Anterior cingulate cortex (tissue), 58 donors: ENCODE results near the gene ZFAND3.
"Not testable (repeated sequence)": the region's sequence is repeated elsewhere in the genome, so short reads cannot be mapped to it uniquely, and the experiment has no call there.

ENCODE experiments used
- DNase-seq, 58 donors: peaks; one replicate each; lab custom pipeline; 2025; lab: John Stamatoyannopoulos, UW

Gene ZFAND3

DNA sequence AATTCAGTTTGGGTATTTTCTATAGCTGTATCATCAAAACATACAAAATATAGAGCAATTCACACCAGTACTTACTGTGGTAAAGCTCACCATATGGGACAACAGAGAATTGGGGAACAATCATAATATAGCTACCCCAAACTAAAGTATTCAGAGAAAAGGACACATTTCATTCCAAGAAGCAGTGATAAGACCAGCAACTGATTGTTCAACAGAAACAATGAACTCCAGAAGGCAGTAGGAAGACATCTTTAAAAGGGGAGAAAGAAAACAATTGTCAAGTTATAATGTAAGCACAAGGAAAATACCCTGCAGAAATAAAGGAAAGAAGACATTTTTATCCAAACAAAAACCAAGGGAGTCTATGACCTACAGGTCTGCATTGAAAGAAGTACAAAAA is 210.9 kb downstream of the ZFAND3 start:
- DNase-seq = no peak

DNA sequence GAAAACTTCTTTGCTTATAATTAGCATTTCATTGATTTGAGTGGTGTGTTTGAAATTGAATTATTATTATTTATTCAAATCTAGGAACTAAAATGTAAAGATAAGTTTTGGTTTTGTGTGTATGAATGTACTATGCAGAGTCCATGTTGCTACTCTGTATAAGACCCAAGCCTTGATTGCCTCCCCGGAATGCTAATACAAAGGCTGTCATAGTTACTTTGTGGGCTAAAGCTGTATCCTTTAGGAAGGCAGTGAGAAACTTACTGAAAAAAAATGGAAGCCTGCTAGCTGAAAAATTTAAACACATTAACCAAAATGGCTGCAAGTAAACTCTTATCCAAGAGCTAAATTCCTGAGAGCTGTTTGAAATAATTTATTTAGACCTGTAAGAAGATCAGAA is 213.3 kb downstream of the ZFAND3 start:
- DNase-seq = no peak

- no peak for DNase-seq
These were observed 214.0 kb downstream of the ZFAND3 start for GRCh38 chr6:38033442-38033982.

DNA sequence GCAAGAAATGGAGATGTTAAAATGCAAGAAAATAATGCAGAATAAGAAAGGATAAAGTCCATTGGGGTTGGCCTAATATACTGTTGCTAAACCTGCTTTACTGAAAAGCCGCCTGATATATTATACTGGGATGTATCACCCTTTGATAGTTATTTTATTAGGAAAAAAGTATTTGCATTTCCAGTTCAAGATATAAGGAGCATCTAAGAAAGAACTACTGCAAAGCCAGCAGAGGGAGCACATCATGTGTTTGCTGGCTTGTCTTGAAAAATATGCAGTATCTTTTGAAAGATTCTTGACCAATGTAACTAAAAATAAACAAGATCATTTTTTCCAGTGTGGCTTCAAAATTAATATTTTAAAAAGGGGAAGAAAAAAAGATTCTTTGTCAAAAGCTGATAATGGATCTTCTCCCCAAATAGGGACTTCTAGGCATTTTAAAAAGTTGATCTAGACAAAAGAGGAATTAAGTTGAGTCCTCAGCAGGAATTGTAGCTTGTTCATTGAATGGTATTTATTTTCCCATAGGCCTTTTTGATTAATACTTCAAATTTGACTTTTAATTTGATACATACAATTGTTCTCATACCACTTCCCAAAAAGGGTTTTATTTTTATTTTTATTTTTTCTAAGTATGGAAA is 214.9 kb downstream of the ZFAND3 start:
- peak in 4 of 58 donors; percentile 4 to 26 (median 6) for DNase-seq

- no peak for DNase-seq
These were observed 216.0 kb downstream of the ZFAND3 start for GRCh38 chr6:38035478-38035877.

DNA sequence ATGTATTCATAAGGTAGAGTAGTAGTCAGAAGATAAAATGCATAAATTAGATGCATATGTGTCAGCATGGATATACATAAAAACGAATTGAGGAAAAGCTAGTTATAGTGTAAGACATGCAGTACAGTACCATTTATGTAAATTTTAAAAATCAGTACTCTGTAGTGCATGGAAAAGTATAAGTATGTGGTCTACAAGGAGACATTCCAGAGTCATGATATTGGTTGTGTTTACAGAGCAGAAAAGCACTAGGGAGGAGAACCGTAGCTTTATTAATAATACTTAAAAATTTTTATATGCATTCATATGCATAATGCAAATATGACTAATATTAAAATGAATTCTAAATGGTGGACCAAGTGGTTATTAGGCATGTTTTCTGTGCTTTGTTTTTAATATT is 220.0 kb downstream of the ZFAND3 start:
- DNase-seq = no peak

GRCh38 chr6:38040254-38040653 is 220.7 kb downstream of the ZFAND3 start:
- DNase-seq = no peak

GRCh38 chr6:38043259-38043753 is 223.8 kb downstream of the ZFAND3 start:
- no peak for DNase-seq

DNA sequence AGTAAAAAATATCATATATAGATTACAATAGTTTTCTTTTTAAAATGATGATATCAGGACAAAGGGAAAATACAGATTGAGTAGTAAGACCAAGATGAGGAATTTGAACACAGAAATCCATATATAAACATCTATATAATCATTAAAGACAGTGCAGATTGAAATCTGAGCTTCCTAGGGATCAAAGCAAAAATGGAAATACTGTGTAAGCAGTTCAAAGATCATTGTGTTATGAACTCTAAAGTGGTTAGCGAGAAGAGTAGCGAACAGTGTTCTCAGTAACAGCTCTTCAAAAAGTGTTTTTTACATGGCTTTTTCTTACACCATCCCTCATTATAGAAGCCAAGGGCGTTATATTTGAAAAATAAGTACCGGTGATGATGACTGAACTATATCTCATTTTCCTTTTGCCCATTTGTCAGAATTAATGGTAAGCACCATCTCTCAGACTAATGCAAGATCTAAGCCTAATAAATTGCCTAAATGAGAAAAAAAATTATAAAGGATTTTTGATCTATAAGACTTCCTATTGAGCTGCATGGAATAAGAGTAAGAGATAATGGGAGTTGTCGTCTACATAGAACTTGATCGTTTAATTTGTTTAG is 226.3 kb downstream of the ZFAND3 start:
- no peak for DNase-seq

DNA sequence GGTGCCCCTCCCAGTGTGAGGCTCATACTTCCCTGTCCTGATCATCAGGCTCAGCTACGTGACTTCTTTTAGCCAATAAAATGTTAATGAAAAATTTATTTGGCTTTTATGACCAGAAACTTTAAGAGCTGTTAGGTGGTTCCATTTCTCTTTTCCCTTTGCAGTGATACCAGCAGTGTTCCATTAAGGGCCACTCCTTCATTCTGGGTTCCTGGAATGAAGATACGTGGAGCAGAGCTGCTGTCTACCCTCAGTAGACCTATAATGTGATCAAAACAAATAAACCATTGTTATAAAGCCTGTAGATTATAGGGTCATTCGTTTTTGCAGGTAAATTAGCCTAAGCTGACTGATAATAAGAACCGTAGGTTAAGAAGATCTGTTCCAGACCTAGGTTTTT is 228.0 kb downstream of the ZFAND3 start:
- no peak for DNase-seq

DNA sequence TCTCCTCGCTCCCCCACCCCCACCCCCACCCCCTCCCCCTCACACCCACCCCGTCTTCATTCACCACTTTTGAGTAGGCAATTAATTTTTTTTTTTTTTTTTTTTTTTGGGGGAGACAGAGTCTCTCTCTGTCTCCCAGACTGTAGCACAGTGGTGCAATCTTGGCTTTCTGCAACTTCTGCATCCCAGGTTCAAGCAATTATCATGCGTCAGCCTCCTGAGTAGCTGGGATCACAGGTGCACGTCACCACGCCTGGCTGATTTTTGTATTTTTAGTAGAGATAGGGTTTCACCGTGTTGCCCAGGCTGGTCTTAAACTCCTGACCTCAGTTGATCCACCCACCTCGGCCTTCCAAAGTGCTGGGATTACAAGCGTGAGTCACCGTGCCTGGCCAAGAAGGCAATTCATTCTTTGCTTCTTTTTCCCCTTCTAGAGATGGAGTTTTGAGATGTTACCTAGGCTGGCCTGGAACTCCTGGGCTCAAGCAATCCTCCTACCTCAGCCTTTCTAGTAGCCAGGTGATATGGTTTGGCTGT is 230.4 kb downstream of the ZFAND3 start:
- not testable (repeated sequence) for DNase-seq

DNA sequence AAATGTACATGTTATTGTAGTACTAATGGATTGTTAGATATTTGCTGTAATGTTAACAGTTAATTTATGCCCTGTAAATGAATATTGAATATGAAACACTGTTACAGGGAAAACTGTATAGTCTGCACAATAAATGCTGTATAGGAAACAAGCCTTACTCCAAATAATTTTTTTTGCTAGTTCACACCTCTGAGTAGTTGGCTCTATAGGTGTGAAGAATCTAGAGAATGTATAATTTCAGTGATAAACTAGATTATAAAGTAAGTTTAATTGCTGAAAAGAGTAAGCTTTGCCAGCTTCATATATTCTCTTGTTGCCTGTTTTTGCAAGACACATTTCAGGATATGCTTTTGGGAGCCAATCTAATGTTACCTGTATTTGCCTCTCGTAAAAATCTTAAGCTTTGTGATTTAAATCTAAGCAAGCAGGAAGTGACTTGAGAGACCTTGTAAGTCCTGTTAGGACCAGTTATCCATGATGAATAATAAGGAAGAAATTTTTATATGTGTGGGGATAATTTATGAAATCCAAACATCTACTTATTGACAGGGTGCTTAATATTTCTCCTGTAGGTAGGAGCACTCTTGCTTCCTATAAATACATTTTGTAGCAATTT is 232.4 kb downstream of the ZFAND3 start:
- DNase-seq = no peak

DNA sequence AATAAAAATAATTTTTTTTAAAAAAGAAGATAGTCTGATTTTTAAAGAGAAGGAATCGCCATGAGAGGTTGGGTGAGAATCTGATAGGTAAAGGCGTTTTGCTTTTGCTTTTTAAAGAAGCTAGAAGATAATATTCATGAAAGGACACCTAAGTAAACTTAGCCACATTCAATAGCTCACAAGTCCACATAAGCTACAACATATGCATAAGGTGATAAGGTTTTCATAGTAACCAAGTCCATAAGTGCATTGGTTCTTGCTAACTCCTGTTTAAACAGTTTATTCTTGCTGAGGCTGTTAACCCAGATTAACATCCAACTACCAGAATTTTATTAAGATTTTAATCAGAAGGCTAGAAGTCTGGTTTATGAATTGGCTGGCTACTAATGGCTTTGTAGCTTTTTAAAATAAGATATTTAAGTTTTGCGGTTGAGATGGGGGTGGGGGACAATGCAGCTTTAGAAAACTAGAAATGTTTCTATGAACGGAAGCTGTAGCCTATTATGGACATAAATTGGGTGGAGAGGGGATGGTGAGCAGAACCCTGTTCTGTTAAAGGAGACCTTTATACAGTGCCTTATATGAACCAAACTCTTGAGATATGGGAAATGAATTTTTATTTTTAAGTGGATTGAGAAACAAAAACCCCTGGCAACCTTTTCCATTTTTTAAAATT is 235.1 kb downstream of the ZFAND3 start:
- no peak for DNase-seq

DNA sequence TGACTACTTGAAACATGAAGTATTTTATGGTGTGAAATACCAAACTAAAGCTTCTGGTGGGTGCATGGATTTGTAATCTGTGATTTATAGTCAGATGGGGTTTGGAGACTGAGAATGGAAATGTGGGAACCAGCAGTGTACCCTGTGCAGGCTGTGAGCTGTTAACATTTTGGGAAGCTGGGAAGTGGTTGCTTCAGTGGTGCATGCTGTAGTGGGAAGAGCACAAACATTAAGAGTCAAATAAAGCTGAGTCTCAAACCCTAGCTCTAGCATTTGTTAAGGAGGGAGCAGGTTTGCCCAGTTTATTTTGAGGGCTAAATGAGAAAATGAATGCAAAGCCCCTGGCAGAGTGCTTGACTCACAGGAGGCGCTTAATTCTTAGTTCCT is 235.7 kb downstream of the ZFAND3 start:
- peak in 1 of 58 donors; percentile 8 for DNase-seq

DNA sequence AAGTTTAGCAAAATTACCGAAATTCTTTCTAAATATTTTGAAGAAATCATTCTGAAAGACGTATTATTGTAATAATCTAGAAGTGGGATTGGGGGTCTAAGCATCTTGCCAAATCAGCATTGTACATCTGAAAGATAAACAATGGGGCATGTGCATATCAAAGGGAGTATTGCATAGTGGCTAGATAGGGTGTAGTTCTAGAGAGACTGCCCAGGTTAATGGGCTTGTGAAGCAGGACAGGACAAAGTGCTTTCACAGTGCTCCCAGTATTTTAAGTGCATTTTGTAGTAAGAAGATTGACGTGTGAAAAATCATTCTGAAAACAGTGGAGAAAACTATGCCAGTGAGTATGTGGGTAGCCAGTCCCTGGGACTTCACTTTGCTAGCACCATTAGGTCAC is 236.8 kb downstream of the ZFAND3 start:
- no peak for DNase-seq

GRCh38 chr6:38057994-38058393 is 238.5 kb downstream of the ZFAND3 start:
- no peak for DNase-seq

GRCh38 chr6:38062066-38062465 is 242.5 kb downstream of the ZFAND3 start:
- DNase-seq = no peak

GRCh38 chr6:38063973-38064372 is 244.4 kb downstream of the ZFAND3 start:
- DNase-seq = no peak

GRCh38 chr6:38064431-38064830 is 244.9 kb downstream of the ZFAND3 start:
- DNase-seq = no peak

GRCh38 chr6:38065734-38066305 is 246.3 kb downstream of the ZFAND3 start:
- no peak for DNase-seq
